Mononuclear cell (primary cell): ENCODE data around the gene PRKCQ. TPM values are rescaled to one million over a fixed set of nuclear protein-coding genes. Genes with fewer than 3 reads are reported as not detected.
"Not testable (repeated sequence)": the region's sequence is repeated elsewhere in the genome, so short reads cannot be mapped to it uniquely, and the experiment has no call there.

Experiments used
- H3K27me3 ChIP-seq: 2 replicates; pipeline ENCODE4 v1.6.0; 2011; ENCODE audit warnings: low read length, control low read depth; ENCODE audit not compliant: insufficient read depth
- H3K4me1 ChIP-seq: 2 replicates; pipeline ENCODE4 v1.5.1; 2011; ENCODE audit warnings: mild to moderate bottlenecking, low read length, control low read depth; ENCODE audit not compliant: insufficient read depth
- H3K4me3 ChIP-seq: 2 replicates; pipeline ENCODE4 v1.5.1; 2011; ENCODE audit warnings: mild to moderate bottlenecking, low read length, moderate library complexity
- H3K9me3 ChIP-seq: 2 replicates; pipeline ENCODE4 v1.5.1; 2011; ENCODE audit warnings: low read depth, mild to moderate bottlenecking, control low read depth, low read length
- total RNA-seq: library from RNA; depleted of rRNA; stranded (reverse); fragments of >200 nt; gene quantifications from one replicate; pipeline ENCODE4 v1.2.3, GENCODE V29; 2012

PRKCQ gene
- total RNA-seq, 1 donor = 43.2 TPM

GRCh38 chr10:6460861-6461409, 119.1 kb downstream of the PRKCQ start:
- Histone ChIP-seq H3K9me3 (no peaks in the 10 kb centered on the region), H3K27me3 (no peaks in the 10 kb centered on the region), H3K4me3 (no peak overlapping the region), H3K4me1 (peaks cover 5% of the 10 kb centered on the region)

- no peaks in the 10 kb centered on the region for H3K27me3 ChIP-seq
- no peak overlapping the region for H3K4me3 ChIP-seq
- H3K9me3 ChIP-seq = no peaks in the 10 kb centered on the region
- peaks cover 5% of the 10 kb centered on the region for H3K4me1 ChIP-seq
These were observed 121.3 kb downstream of the PRKCQ start for GRCh38 chr10:6458814-6459213.

DNA sequence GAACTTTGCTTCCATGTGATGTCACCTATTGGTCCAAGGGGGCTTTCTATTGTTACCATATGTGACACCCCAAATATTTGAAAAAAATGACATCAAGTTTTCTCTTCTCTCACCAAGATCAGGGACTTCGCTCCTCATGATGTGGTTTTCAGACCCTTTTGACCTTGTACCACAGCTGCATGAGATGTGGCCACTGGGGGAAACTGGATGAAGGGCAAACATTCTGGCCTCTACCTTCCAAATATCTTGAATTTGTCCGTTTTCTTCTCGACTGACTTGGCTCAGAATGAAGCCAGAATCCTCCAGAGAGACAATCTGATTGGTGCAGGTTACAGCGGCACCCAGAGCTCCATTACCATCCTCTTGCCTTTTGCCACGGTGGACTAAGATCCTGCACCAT, 122.7 kb downstream of the PRKCQ start:
- Histone ChIP-seq H3K4me1 (peaks cover 5% of the 10 kb centered on the region), H3K4me3 (no peak overlapping the region), H3K27me3 (no peaks in the 10 kb centered on the region), H3K9me3 (no peaks in the 10 kb centered on the region)

DNA sequence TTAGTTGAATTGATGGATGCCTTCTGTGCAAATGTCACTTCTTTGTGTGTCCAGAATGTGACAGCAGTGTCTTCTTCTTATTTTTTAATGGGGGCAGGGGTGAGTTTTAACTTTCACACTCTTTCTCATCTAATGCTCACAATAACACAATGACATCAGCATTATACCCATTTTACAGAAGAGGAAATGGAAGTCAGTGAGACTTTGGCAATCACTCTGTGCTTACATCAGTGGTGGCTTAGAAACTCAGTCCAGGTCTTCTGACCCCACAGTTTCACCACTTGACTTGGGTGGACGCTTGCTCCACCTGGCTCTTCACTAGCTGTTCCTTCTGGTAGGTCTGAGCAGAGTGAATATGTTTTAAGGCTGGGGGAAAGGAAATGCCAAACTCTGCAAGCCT, 124.0 kb downstream of the PRKCQ start:
- H3K4me3 ChIP-seq = no peak overlapping the region
- peaks cover 5% of the 10 kb centered on the region for H3K4me1 ChIP-seq
- no peaks in the 10 kb centered on the region for H3K9me3 ChIP-seq

DNA sequence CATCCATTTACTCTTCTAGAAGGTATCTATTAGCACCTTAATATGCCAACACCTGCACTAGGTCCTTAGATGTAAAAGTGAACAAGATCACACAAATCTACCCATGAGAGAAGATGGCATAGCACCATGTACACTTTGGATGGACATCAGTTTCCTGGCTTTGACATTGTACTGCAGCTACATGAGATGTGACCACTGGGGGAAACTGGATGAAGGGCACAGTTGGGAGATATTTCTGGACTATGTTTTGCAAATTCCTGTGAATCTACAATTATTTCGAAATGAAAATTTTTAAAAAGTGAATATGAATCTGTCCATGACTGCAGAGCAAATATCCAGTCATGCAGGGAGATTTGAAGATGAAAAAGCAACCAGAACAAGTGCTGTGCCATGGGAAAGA, 124.5 kb downstream of the PRKCQ start:
- Histone ChIP-seq H3K4me1 (peaks cover 5% of the 10 kb centered on the region), H3K9me3 (no peaks in the 10 kb centered on the region), H3K4me3 (no peak overlapping the region), H3K27me3 (no peaks in the 10 kb centered on the region)

More for the DNA sequence above, 124.0 kb downstream of the PRKCQ start:
- no peaks in the 10 kb centered on the region for H3K27me3 ChIP-seq

DNA sequence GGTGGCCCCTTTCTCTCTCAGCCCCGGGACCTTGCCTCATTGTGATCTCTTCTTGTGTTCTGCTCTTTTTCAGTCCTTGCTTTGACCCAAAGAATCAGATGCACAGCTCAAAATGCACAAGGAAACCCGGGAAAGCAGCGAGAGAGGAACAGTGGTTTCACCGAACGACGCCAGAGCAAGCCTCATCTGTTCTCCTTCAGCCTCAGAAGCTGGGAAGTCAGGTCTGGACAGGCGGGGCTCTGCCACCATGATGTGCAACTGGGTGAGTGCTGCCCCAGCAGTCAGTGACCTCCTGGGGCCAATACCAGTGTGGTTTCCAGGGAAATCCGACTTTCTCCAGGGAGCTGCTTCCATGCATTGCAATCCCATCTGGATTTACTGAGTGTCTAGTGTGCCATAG, 133.4 kb downstream of the PRKCQ start:
- Histone ChIP-seq H3K4me3 (no peak overlapping the region), H3K27me3 (no peaks in the 10 kb centered on the region), H3K9me3 (no peaks in the 10 kb centered on the region), H3K4me1 (peaks cover 4% of the 10 kb centered on the region)

GRCh38 chr10:6445671-6446316, 134.3 kb downstream of the PRKCQ start:
- no peaks in the 10 kb centered on the region for H3K9me3 ChIP-seq
- H3K4me1 ChIP-seq = peaks cover 4% of the 10 kb centered on the region
- no peaks in the 10 kb centered on the region for H3K27me3 ChIP-seq
- H3K4me3 ChIP-seq = no peak overlapping the region

GRCh38 chr10:6439875-6440274, 140.2 kb downstream of the PRKCQ start:
- not testable (repeated sequence) for H3K9me3 ChIP-seq, H3K4me3 ChIP-seq, H3K4me1 ChIP-seq, H3K27me3 ChIP-seq

DNA sequence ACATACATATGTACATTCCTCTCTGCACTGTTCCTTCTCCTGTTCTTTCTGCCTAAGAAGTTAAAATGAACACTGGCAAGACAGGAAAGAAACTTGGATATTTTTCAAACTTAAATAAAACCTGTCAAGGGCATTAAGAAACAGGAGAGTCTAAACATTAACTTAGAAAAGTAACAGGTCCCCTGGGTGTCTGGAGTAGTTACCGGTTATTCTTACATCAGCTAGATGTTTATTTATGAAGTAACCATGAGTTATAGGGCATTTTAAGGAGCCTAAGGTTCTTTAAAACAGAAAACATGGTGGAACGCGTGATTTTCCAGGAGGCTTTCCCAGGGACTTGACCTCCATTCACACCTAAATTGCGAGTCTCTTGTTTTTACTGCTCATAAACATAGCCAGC, 148.2 kb downstream of the PRKCQ start:
- Histone ChIP-seq H3K4me3 (no peak overlapping the region), H3K4me1 (no peaks in the 10 kb centered on the region), H3K9me3 (no peaks in the 10 kb centered on the region), H3K27me3 (no peaks in the 10 kb centered on the region)

- H3K27me3 ChIP-seq = no peaks in the 10 kb centered on the region
- H3K4me3 ChIP-seq = no peak overlapping the region
- no peaks in the 10 kb centered on the region for H3K9me3 ChIP-seq
- H3K4me1 ChIP-seq = no peaks in the 10 kb centered on the region
These were observed 148.9 kb downstream of the PRKCQ start for GRCh38 chr10:6431186-6431585.

DNA sequence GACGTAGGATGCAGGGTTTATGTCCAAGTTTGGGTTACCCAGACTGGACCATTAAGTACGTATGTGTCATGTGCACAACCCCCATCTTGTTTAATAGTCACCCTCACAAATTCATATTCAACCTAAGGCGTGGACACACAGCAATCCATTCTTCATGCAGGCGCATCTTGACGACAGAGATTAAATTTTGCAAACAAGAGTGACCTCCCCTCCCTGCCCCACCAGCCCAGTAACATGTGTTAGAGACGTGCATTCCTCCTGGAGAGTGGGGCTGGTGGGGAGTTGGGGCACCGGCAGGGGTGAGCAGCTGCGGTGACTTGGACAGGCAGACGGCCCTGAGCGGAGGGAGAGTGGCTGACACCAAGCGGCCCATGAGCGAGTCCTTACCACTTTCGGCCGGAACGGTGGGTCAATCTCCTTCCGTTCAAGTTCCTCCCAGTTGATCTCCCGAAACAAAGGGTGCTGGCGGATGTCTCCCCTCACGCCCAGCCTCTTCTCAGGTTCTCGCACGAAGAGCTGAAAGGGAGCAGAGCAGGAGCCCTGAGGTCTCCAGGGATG, 149.6 kb downstream of the PRKCQ start:
- Histone ChIP-seq H3K27me3 (no peaks in the 10 kb centered on the region), H3K4me1 (no peaks in the 10 kb centered on the region), H3K4me3 (no peak overlapping the region), H3K9me3 (no peaks in the 10 kb centered on the region)

DNA sequence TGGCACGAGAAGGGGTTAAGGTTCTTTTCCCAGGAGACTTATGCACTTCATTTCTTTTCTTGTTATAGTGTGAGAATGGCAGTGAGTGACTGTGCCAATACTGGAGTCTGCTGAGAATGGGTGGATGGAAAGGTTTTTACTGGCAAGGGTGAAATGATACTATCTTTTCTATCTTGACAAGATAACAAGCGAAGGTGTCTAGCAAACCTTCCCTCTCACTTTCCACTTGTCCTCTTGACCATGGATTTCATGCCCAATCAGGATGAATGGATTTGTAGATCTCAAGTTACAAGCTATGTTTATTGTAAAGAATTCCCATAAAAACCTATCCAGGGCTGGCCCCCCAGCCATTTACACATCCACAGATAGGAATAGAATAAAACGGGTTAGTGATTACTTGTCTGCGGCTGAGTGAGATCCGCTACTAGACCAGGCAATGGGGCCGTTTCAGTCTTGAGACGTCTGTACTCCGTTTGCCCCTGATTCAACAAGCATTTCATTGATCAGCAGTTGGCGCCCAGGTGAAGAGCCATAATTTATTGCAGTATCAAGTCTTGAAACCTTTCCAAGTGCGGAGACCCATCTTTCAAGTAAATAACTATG, 152.6 kb downstream of the PRKCQ start:
- no peak overlapping the region for H3K4me3 ChIP-seq
- no peaks in the 10 kb centered on the region for H3K4me1 ChIP-seq
- H3K9me3 ChIP-seq = no peaks in the 10 kb centered on the region
- no peaks in the 10 kb centered on the region for H3K27me3 ChIP-seq

DNA sequence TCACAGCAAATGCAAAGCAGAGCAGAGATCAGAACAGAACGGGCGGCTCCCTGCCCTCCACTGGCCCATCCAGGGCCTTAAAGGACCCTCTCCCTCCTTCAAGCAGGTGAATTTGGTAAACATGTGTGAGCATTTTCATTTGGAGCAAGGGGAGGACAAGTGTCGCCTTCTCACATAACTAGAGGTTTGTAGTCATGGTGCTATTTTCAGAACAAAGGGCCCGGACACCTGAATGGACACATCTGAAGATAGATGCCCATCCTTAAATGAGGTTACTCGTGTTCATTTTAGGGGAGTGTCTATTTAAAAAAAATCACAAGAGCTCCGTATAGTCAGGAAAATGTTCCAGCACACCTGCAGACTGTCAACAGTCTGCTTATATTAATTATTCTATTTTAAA, 153.8 kb downstream of the PRKCQ start:
- Histone ChIP-seq H3K4me3 (no peak overlapping the region), H3K9me3 (no peaks in the 10 kb centered on the region)

GRCh38 chr10:6423413-6424170, 156.5 kb downstream of the PRKCQ start:
- Histone ChIP-seq H3K9me3 (no peaks in the 10 kb centered on the region), H3K4me3 (no peak overlapping the region), H3K27me3 (no peaks in the 10 kb centered on the region), H3K4me1 (no peaks in the 10 kb centered on the region)

More for the DNA sequence above, 153.8 kb downstream of the PRKCQ start:
- H3K27me3 ChIP-seq = no peaks in the 10 kb centered on the region
- no peaks in the 10 kb centered on the region for H3K4me1 ChIP-seq

- no peaks in the 10 kb centered on the region for H3K27me3 ChIP-seq
- no peak overlapping the region for H3K4me3 ChIP-seq
- no peaks in the 10 kb centered on the region for H3K4me1 ChIP-seq
- no peaks in the 10 kb centered on the region for H3K9me3 ChIP-seq
These were observed 157.1 kb downstream of the PRKCQ start for GRCh38 chr10:6423004-6423403.
